ENCODE data around the gene LAMC2. TPM values are rescaled to one million over a fixed set of nuclear protein-coding genes. Genes with fewer than 3 reads are reported as not detected.

LAMC2 gene
- total RNA-seq, 1 experiment from 2014 or later = 0.11 TPM

- H3K9me3 ChIP-seq (ENCODE audit: low read depth, low read length, poor library complexity, severe bottlenecking) = no peaks in the 10 kb centered on the region
- H3K27ac ChIP-seq (ENCODE audit: low read depth, low read length, poor library complexity, severe bottlenecking) = no peak overlapping the region
- H3K27me3 ChIP-seq (replicated peaks; ENCODE audit: insufficient read depth, low read depth, low read length, poor library complexity) = no peaks in the 10 kb centered on the region
- TF ChIP-seq CTCF (conservative IDR thresholded peaks at IDR 0.05; ENCODE audit: low read depth, low read length) (no peak), EZH2 (IDR thresholded peaks at IDR 0.05; ENCODE audit: borderline replicate concordance, low read depth, low read length, poor library complexity, severe bottlenecking) (no peak)
- H3K36me3 ChIP-seq (ENCODE audit: insufficient read depth, low read length, poor library complexity, severe bottlenecking) = peaks cover 44% of the 10 kb centered on the region
- H3K4me3 ChIP-seq (ENCODE audit: low read depth, low read length, poor library complexity, severe bottlenecking) = no peak overlapping the region
- ChIA-PET CTCF (no interaction called here), POLR2A (ENCODE audit: low non-redundant PET) (no interaction called here)
- no TSS peak for BruUV-seq (replicated peaks)
- intact Hi-C loops (cut with micrococcal nuclease; ENCODE audit: unreplicated experiment) = no loop called here
- peaks cover 8% of the 10 kb centered on the region for H3K4me1 ChIP-seq (ENCODE audit: insufficient read depth, low read length, poor library complexity, severe bottlenecking)
- peak; percentile 42 for DNase-seq (ENCODE audit: low spot score)
Observed at GRCh38 chr1:183139281-183139942, 46.7 kb upstream of the LAMC2 start.

GRCh38 chr1:183140633-183141032, 45.4 kb upstream of the LAMC2 start:
- no TSS peak for BruUV-seq (replicated peaks)
- POLR2A ChIA-PET (ENCODE audit: low non-redundant PET) = no interaction called here
- no peak for DNase-seq (ENCODE audit: low spot score)
- intact Hi-C loops (cut with micrococcal nuclease; ENCODE audit: unreplicated experiment) = no loop called here
- no peaks in the 10 kb centered on the region for H3K27me3 ChIP-seq (replicated peaks; ENCODE audit: insufficient read depth, low read depth, low read length, poor library complexity)
- H3K4me3 ChIP-seq (ENCODE audit: low read depth, low read length, poor library complexity, severe bottlenecking) = no peak overlapping the region
- H3K27ac ChIP-seq (ENCODE audit: low read depth, low read length, poor library complexity, severe bottlenecking) = no peak overlapping the region
- TF ChIP-seq EZH2 (IDR thresholded peaks at IDR 0.05; ENCODE audit: borderline replicate concordance, low read depth, low read length, poor library complexity, severe bottlenecking) = no peak
- CTCF ChIA-PET = no interaction called here
- no peaks in the 10 kb centered on the region for H3K9me3 ChIP-seq (ENCODE audit: low read depth, low read length, poor library complexity, severe bottlenecking)
- H3K36me3 ChIP-seq (ENCODE audit: insufficient read depth, low read length, poor library complexity, severe bottlenecking) = peaks cover 32% of the 10 kb centered on the region
- H3K4me1 ChIP-seq (ENCODE audit: insufficient read depth, low read length, poor library complexity, severe bottlenecking) = peaks cover 8% of the 10 kb centered on the region

- intact Hi-C loops (cut with micrococcal nuclease; ENCODE audit: unreplicated experiment) = no loop called here
- ChIA-PET CTCF (no interaction called here), POLR2A (ENCODE audit: low non-redundant PET) (no interaction called here)
- no peak for TF ChIP-seq EZH2 (IDR thresholded peaks at IDR 0.05; ENCODE audit: borderline replicate concordance, low read depth, low read length, poor library complexity, severe bottlenecking)
- no peak for TF ChIP-seq CTCF (conservative IDR thresholded peaks at IDR 0.05; ENCODE audit: low read depth, low read length)
- Histone ChIP-seq H3K36me3 (ENCODE audit: insufficient read depth, low read length, poor library complexity, severe bottlenecking) (peaks cover 17% of the 10 kb centered on the region), H3K4me3 (ENCODE audit: low read depth, low read length, poor library complexity, severe bottlenecking) (no peak overlapping the region), H3K27ac (ENCODE audit: low read depth, low read length, poor library complexity, severe bottlenecking) (no peak overlapping the region), H3K27me3 (replicated peaks; ENCODE audit: insufficient read depth, low read depth, low read length, poor library complexity) (no peaks in the 10 kb centered on the region), H3K4me1 (ENCODE audit: insufficient read depth, low read length, poor library complexity, severe bottlenecking) (peaks cover 8% of the 10 kb centered on the region), H3K9me3 (ENCODE audit: low read depth, low read length, poor library complexity, severe bottlenecking) (no peaks in the 10 kb centered on the region)
- no peak for DNase-seq (ENCODE audit: low spot score)
- BruUV-seq (replicated peaks) = no TSS peak
Observed at GRCh38 chr1:183142171-183142570, 43.9 kb upstream of the LAMC2 start.

All from A673 (cell line).